ENCODE data around the gene SMIM30.
"Not testable (repeated sequence)": the region's sequence is repeated elsewhere in the genome, so short reads cannot be mapped to it uniquely, and the experiment has no call there.

Gene SMIM30

GRCh38 chr7:113118074-113118959 is at the start of gene SMIM30:
Gene SMIM30, minus strand, starts transcription at chr7:113118554. Its CDS starts 976 bp downstream, at chr7:113117578.
- TF ChIP-seq CTCF (IDR thresholded peaks at IDR 0.05; ENCODE audit: low read length, missing control alignments) = no peak
- DNase-seq (ENCODE audit: low read depth) = peak; percentile 91

GRCh38 chr7:113166176-113166575 is 47.8 kb upstream of the SMIM30 start:
- not testable (repeated sequence) for DNase-seq (ENCODE audit: low read depth); H3K4me3 ChIP-seq (replicated peaks; ENCODE audit: low read depth, low read length)

More at GRCh38 chr7:113118074-113118959, at the start of gene SMIM30:
- peak within 1 kb of the TSS; percentile 94 for H3K4me3 ChIP-seq (replicated peaks; ENCODE audit: low read depth, low read length)

GRCh38 chr7:113161050-113161449 is 42.7 kb upstream of the SMIM30 start:
- no peak for DNase-seq (ENCODE audit: low read depth)
- H3K4me3 ChIP-seq (replicated peaks; ENCODE audit: low read depth, low read length) = no peak overlapping the region
- no peak for TF ChIP-seq CTCF (IDR thresholded peaks at IDR 0.05; ENCODE audit: low read length, missing control alignments)

- peak; percentile 80 for TF ChIP-seq CTCF (IDR thresholded peaks at IDR 0.05; ENCODE audit: low read length, missing control alignments)
- no peak overlapping the region for H3K4me3 ChIP-seq (replicated peaks; ENCODE audit: low read depth, low read length)
- peak; percentile 53 for DNase-seq (ENCODE audit: low read depth)
These were observed 41.5 kb upstream of the SMIM30 start for GRCh38 chr7:113159746-113160339.

- no peak overlapping the region for H3K4me3 ChIP-seq (replicated peaks; ENCODE audit: low read depth, low read length)
- no peak for TF ChIP-seq CTCF (IDR thresholded peaks at IDR 0.05; ENCODE audit: low read length, missing control alignments)
- DNase-seq (ENCODE audit: low read depth) = no peak
These were observed 40.4 kb upstream of the SMIM30 start for GRCh38 chr7:113158756-113159155.

- no peak overlapping the region for H3K4me3 ChIP-seq (replicated peaks; ENCODE audit: low read depth, low read length)
- DNase-seq (ENCODE audit: low read depth) = no peak
- TF ChIP-seq CTCF (IDR thresholded peaks at IDR 0.05; ENCODE audit: low read length, missing control alignments) = no peak
These were observed 35.8 kb upstream of the SMIM30 start for GRCh38 chr7:113154117-113154516.

- no peak for DNase-seq (ENCODE audit: low read depth)
- TF ChIP-seq CTCF (IDR thresholded peaks at IDR 0.05; ENCODE audit: low read length, missing control alignments) = no peak
- no peak overlapping the region for H3K4me3 ChIP-seq (replicated peaks; ENCODE audit: low read depth, low read length)
These were observed 26.5 kb upstream of the SMIM30 start for GRCh38 chr7:113144817-113145216.
